NCI-H2196 (cell line): ENCODE data around the gene TOX3.

ENCODE experiments used
- DNase-seq: peaks from one replicate; lab custom pipeline; 2025; ENCODE audit not compliant: unreplicated experiment; lab: John Stamatoyannopoulos, UW

The TOX3 gene

DNA sequence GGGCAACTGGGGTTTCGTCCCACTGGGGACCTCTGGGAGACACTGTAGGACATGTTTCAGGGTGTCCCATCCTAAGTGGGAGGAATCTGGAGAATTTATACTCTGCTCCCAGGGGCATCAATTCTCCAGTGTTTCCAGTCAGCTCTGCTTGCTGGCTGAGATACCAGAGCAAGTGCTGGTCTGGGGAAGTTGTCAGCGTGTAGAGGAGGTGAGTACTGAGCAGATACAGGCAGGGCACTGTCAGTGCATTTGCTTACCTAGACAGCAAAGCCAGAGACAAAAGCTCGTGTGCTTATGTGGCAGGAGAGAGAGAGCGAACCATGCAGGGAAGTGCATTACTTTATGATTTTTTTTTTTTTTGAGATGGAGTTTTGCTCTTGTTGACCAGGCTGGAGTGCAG is 20.2 kb upstream of the TOX3 start:
- DNase-seq: no peak

DNA sequence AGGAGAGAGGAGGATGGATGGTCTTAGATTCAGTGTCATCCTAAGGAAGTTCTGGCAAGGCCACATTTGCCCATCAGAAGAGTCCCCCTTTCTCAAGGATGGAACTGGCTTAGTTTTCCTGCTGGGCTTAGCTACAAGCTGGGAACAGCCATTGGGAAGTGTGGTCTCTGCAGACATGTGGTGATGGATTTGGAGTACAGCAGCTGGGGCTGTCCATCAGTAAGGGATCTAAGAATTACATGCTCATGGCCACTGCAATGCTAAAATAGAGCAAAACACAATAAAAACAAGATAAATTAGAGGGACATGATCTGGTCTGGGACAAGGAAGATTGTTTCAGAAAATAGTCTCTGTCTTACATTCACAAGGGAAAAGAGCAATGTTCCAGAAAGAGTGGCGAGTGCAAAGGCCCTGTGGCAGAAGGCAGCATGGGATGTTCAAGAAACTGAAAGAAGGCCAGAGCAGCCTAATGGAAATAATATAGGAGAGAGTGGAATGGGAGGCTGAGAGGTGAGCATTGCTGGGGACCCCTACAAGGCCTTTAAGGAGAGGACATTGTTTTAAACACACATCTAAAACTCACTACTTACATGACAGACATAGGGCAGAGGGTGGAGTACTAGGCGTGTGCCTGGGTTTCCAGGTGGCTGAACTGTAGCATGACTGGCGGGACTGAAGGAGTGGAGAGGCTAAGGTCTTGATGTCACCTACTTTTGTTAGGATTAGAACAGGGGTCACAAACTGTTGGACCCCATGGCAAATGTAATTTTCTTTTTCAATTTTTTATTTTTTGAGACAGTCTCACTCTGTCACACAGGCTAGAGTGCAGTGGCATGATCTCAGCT is 17.0 kb upstream of the TOX3 start:
- no peak for DNase-seq

DNA sequence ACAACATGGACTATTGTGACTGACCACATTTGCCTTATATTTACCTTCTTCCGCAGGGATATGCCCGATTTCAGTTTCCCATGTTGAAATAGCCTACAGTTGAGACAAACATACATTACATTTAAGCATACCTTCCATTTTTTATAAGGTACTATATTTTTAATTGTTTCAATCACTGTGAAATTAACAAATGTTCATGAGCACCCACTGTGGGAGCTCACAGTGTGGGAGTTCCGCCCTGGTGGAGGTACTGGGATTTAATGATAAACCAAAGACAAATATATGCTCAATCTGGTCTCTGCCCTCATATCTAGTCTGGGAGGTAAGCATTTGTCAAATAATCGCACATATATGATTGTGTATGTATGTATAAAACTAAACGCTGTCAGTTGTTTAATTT is 15.8 kb upstream of the TOX3 start:
- no peak for DNase-seq

DNA sequence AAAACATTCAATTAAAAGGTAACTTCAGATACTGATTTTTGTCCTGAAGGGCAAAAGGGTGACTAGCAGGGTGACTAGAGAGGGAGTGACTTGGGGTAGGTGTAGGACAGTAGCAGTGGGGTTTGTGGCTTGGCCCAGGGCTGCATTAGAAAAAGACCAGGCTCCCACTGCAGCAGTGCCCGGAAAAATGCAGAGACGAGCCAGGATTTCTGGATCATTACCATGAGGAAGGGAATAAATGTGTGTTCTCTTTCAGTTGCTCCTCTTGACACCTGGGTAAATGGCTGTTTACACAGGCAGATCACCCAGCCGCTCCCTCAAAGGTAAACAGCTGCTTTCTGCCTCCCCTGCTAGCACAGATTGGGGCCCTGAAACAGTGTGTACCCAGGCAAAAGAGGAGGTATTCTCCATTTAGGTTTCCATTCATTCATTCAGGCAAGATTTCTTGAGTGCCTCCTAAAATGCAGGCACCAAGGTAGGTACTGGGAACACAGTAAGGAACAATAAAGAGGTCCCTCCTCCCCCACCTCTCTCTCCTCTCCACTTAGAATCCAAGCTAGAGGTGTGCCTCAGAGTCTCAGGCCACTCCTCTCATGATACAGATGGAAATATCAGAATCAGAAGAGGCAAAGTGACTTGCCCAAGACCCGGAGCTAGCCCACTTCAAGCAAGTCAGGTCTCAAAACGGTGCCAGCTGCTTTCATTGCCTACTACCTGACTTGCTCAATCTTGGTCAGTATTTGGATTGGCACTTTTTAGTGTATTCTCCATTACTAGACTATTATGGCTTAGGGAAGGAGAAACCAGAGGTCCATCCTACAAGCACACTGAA is 15.2 kb upstream of the TOX3 start:
- DNase-seq: peak; percentile 45

DNA sequence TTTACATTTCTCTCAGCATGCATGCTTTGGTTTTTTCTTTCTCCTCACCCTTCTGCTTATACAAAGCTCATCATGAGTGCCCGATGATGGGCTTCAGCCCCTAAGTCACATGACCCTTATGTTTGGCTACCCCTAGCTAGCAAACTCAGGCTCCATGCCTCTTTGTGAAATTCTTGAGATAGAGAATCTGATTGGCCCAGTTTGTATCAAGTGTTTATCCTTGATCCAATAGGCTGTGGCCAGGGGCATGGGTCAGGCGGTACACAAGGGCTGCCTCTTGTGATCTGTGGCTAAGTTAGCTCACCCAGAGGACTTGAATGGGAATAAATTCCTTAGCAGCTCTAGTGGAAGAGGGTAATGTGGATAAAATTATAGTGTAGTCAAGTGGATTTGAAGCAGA is 11.5 kb upstream of the TOX3 start:
- no peak for DNase-seq

DNA sequence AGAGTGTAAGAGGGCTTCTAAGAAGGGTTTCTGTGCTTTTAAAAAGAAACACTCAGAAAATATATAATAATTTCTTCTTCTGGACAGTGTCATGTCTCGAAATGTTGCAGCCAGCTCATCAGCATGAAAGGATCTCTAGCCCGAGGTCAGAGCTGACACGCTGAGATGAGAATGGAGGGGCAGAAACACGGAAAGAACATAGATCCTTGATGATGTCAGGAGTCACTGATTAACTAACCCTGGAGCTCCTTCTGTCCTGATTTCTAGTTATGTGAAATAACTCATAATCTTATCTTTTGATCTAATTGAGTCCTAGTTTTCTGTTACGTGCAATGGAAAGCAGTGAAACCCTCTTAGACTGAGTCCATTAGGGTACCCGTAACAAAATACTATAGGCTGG is 10.3 kb upstream of the TOX3 start:
- DNase-seq: no peak

DNA sequence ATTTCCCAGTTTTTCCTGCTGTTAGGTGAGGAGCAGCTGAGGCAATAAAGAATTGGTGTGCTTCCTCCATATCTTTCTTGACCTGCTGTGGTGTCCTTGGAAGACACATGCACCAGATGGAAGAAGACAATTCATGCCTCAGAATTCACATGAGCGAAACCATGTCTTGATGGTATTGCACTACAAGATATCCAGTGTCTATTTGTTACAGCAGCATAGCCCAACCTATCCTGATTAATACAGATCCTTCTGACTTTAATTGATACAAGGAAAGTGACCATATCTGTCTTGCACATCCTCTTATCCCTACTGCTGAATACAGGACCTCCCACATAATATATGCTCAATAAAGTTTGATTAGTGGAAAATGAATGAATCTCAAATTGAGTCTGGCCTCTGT is 9.1 kb upstream of the TOX3 start:
- DNase-seq: no peak

DNA sequence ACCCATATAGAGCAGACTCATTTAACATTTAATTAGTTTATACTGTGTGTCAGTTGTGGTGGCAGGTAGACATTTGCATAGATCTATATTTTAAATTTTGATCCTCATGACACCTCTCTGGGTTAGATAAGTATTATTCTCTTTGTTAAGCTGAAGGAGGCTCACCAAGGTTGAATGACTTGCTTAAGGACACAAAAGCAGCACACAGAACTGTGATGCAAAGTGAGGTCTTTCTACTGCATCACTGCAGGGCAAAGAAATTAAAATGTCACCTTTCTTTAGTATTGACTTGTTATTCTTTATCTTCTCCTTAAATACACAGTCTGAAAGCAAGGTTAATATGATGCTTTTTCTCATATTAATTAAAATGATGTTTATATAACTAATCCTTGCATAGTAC is 8.6 kb upstream of the TOX3 start:
- no peak for DNase-seq

DNA sequence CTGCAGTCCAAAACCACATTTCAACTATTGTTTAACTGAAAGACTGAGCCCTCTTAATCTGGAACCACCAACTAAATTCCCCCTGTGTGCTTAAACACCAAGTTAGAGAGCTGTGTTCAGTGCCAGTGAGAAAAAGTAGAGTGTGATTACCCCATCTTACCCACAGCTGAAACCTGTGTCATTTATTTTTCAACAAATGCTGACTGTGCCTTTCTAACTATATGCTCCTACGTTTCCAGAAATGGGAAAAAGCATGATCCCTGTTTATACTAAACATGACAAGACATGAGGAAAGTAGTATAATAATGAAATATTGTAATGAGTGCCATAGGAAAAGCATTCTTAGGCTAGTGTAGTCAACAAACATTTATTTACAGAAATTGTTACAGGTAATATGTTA is 7.4 kb upstream of the TOX3 start:
- no peak for DNase-seq

DNA sequence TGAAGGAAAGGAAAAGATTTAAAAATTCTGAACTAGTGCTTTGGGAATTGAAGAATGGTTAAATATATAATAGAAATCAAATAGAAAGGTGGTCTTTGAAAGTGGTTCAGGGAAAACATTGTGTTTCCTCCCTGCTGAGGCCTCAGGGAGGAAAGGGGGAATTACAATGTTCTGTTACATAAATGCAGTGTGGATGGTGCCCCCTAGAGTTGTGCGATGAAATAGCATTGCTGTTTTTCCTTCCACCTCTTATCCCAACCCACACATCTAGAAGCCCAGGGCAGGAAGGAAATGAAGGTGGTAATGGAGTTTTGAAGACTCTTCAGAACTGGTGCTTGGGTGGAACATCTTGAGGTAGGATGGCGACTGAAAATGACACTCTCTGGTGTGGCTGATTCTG is 6.4 kb upstream of the TOX3 start:
- no peak for DNase-seq

DNA sequence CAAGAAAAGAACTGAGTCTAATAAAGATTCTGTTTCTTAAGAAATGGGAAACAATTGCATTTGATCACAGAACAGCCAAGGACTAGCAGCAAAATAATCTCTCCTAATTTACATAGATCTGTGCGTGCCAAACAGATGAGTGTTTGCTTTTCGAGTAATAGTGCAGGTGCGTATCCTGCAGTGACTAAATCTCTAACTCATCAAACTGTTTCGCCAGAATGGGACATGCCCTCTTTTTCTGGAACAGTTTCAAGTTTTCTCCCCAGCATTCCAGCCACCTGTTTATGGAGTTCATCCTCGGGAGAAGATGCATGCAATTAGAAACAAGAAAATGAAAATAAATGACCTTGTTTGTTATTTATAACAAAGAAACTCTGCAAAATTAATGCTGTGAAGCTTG is 5.7 kb upstream of the TOX3 start:
- DNase-seq: peak; percentile 53

DNA sequence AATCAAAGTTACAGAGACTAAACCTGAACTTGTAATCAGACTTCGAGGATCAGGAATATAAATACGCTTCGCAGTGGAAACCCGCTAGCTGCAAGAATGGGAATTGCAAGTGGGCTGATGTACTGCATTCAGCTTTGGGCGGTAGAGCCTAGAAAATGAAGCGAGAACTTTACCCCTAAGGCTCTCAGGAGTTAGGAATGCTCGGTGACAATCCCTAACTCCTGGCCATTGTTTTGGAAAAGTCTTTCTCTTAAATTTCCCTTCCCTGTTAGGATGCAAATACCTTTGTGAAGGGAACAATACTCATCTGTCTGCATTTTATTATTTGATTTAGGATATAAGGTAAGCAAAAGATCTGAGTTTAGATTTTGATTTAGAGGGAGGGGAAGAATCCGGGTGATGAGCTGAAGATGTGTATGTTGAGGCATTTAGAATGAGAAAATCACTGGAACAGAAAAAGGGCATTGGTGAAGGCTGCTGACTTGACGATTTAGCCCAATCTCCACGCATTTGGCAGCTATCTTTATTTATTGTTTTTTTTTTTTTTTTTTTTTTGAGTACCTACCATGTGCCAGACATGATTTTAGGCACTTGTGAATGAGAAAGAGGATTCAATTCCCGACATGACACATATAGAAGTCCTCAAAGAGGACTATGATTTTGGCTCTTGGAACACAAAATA is 2.2 kb upstream of the TOX3 start:
- DNase-seq: no peak

DNA sequence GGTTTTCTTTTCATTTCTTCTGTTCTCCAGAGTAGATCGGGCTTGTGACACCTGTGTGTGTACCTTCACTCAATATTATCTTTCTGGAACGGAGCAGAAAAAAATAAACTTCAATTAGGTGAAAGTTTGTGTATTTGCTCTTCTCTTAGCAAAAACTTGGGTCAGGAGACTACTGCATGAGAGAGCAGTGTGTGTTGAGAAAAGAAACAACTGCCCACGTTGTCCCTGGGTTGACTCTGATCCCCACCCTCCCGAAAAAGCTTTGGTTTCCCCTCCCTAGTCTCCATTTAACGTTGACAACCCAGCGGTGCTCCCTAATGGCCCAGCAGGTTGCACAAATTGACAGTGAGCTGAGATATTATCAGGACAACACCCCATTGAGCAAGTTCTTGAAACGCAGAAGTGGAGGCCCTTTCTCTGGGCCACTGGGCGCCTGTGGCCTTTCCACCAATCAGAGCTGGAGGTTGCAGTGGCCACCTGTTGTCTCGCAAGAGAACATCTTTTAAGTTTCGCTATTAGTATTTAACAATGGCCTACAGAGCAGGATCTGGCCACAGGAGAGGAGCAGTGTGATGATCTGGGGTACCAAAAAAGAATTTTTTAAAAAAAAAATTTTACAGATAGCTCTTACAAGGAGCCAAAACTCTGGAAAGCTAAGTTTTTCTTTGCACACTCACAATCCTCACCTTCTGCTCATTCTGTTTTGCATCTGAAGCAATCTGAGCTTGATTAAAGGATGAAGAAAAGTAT is 1.5 kb upstream of the TOX3 start:
- peak; percentile 3 for DNase-seq

DNA sequence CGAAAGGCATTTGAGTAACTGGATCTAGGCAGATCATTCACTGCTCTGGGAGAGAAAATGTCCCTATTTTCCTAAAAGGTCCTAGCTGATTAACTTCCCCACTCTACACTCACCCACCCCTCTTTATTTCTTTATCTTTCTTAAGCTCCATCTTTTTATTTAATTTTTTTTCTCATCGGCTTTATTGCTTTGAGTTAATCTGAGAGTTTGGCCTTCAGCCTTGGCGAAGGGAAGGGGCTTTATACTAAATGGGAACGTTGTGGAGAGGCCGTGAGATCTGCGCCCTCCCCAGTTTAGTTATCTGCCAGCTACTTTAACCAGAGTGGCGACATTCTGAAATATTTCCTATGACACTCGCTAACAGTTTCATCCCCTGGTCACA is 882 bp upstream of the TOX3 start:
- no peak for DNase-seq

DNA sequence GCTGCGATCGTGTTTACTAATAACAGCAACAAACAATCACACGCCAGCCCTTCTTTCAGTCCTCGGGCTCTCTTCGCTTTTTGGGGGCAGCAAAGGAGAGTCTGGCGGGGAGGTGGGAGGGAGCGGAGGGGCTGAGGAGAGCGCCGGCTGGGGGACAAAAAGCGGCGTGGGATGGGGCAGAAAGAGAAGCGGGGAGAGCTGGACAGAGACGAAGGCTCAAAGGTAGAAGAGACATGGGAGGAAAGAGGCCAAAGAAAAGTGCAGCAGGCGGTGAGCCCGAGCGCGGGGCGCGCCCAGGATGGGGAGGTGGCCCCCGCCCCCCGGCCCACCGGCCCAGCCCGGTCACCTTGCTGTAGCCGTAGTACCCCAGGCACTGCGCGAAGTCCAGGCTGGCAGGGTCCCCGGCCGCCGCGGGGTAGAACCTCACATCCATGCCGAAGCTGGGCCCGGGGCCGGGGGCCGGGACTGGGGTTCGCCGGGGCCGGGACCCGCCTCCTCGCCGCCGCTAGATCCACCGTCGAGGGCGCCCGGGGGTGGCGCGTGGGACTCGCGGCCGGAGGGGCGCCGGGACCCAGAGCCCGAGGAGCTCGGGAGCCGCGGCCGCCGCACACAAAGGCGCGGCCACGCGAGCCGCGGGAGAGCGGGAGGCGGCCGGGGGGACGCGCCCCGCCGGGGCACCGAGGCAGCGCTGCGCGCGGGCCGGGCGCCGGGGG is 496 bp downstream of the TOX3 start:
- DNase-seq: no peak

DNA sequence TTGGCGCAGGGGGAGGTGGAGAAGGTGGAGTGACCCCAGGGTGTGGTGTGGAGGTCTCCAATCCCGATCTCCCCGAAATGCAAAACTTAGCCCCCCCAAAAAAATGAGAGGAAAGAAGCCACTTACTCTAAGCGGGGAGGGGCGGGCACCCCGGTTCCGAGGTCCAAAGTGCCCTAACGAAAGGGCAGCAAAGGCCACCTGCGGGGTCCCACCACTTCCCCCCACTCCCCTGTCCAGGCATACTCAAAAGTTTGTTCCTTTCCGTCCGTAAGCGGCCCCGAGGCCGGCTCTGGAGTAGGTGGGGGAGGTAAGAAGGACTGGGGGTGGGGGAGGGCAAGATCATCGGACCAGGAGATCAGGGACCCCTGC is 1.1 kb downstream of the TOX3 start:
- DNase-seq: no peak

DNA sequence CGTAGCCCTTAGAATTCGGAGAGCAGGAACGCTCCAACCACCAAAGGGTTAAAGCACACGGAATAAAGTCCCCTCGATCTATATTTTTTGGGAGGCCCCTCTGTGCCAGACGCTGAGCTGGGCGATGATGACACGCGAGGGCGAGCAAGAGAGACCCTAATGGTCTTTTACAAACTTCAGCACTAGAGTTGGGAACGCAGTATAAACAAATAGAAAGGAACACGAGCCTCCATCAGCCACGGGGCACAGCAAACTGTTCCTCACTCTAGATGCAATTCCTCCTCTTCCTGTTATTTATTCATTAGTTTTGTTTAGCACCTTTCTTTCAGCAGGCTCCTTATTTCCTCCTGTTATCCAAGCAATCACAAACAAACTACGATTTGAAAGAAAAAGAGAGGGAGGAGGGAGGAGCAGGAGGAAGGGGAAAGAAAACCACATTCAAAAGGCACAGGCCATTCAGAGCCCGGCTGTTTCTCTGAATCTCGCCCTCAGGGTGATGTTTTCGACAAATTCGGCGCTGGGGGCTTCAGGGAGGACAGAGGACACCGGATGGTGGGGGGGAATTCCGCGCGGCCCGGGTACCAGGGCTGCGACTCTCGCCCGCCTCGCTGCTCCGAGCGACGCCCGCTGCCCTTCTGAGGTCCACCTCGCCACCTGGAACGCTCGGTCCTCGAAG is 1.6 kb downstream of the TOX3 start:
- no peak for DNase-seq

DNA sequence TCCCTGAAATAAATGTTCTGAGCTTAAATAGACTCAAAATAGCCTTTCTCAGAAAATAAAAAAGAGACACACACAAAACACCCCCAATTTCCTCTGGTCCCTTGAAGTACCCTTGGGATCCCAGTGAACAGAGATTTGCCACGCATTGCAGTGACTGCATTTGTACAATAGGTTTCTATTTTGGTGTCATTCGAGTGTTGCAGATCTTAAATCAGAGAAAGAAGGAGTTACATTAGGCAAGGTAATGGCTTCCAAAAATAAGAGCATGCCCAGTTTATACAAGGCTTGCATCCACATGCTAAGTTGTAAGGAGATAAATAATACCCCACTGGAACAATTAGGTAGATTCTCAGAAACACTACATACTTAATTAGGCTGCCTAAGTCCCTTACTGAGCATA is 2.2 kb downstream of the TOX3 start:
- no peak for DNase-seq

DNA sequence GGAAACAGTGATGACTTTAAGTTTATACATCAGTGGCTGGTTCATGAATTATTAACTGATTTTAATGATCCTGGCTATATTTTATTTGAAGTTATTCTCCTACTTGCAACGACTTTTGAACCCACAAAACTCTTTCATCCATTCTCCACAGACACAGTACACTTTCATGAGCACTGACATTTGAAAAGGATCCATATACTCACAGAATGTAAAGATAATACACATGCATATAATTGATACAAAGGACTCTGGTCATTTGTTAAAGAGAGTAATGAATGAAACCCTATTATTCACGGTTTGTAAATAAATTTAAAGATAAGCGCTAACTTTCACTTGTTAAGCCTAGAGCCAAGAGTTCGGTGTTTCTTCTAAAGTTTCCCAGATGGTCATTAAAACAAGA is 3.3 kb downstream of the TOX3 start:
- DNase-seq: no peak

DNA sequence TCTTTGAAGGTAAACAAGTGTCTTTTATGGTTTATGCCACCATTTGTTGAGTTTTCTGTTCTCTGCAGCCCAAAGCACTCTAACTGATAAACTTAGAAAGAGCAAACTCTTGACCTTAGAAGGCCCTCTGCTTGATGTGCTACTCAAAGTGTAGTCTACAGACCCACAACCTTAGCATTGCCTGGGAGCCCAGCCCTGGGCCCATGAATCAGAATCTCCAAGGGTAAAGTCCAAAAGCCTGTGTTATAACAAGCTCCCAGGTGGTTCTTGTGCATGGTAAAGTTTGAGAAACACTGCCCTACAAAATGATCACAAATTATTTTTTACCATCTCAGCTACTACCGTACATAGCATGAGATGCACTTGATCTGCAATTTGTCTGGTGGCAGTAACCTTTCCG is 6.0 kb downstream of the TOX3 start:
- no peak for DNase-seq
